Neural cell (in vitro differentiated cells): ENCODE measurements around the gene PRKCA. TPM values are rescaled to one million over a fixed set of nuclear protein-coding genes. Genes with fewer than 3 reads are reported as not detected.

Source experiments
- H2AFZ ChIP-seq: fragments of 200-600, 300-800 bp; sonication (generic), shearing (Covaris generic); 2 replicates; pipeline ENCODE4 v1.6.0; 2014; ENCODE audit warnings: low read depth, mild to moderate bottlenecking, antibody characterized with exemption, low read length, moderate library complexity
- H3F3A ChIP-seq: fragments of 200-600 bp; shearing (Covaris generic); 2 replicates; pipeline ENCODE4 v1.6.1; 2016; ENCODE audit warnings: mild to moderate bottlenecking, moderate library complexity, mixed read lengths, antibody characterized with exemption, low read length; ENCODE audit not compliant: insufficient read depth, poor library complexity, severe bottlenecking
- H3K27ac ChIP-seq: fragments of 200-600, 300-800 bp; sonication (generic), shearing (Covaris generic); 2 replicates; pipeline ENCODE4 v1.5.1; 2014; ENCODE audit warnings: mild to moderate bottlenecking, low read length, moderate library complexity
- H3K27me3 ChIP-seq: fragments of 300-800, 200-600 bp; sonication (generic), shearing (Covaris generic); 2 replicates; pipeline ENCODE4 v1.6.0; 2014; ENCODE audit warnings: mild to moderate bottlenecking, low read depth, low read length, moderate library complexity; ENCODE audit not compliant: insufficient read depth
- H3K36me3 ChIP-seq: fragments of 300-800, 200-600 bp; sonication (generic), shearing (Covaris generic); 2 replicates; pipeline ENCODE4 v1.5.1; 2014; ENCODE audit warnings: mild to moderate bottlenecking, antibody characterized with exemption, low read length, moderate library complexity; ENCODE audit not compliant: insufficient read depth
- H3K4me2 ChIP-seq: fragments of 300-800, 200-600 bp; sonication (generic), shearing (Covaris generic); 2 replicates; pipeline ENCODE4 v1.6.0; 2014; ENCODE audit warnings: mild to moderate bottlenecking, low read length
- H3K4me3 ChIP-seq: fragments of 300-800, 200-600 bp; sonication (generic), shearing (Covaris generic); 2 replicates; pipeline ENCODE4 v1.5.1; 2014; ENCODE audit warnings: mild to moderate bottlenecking, low read length, moderate library complexity
- H3K79me2 ChIP-seq: fragments of 200-600 bp; shearing (Covaris generic); replicated peaks from 2 replicates; pipeline ENCODE4 v1.6.0; 2014; ENCODE audit warnings: mild to moderate bottlenecking, low read length, moderate library complexity; ENCODE audit not compliant: insufficient read depth
- H3K9ac ChIP-seq: fragments of 300-800, 200-600 bp; sonication (generic), shearing (Covaris generic); 2 replicates; pipeline ENCODE4 v1.6.1; 2016; ENCODE audit warnings: mild to moderate bottlenecking, low read length, mixed read lengths
- H3K9me2 ChIP-seq: fragments of 200-600 bp; shearing (Covaris generic); 2 replicates; pipeline ENCODE4 v1.6.1; 2016; ENCODE audit warnings: mild to moderate bottlenecking, low read length, mixed read lengths; ENCODE audit not compliant: insufficient read depth
- H3K9me3 ChIP-seq: fragments of 200-600, 300-800 bp; sonication (generic), shearing (Covaris generic); 2 replicates; pipeline ENCODE4 v1.6.1; 2016; ENCODE audit warnings: mild to moderate bottlenecking, mixed run types, low read length, moderate library complexity, mixed read lengths
- H4K20me1 ChIP-seq: fragments of 200-600 bp; shearing (Covaris generic); 2 replicates; pipeline ENCODE4 v1.6.1; 2016; ENCODE audit warnings: mild to moderate bottlenecking, mixed run types; ENCODE audit not compliant: insufficient read depth
- EP300 ChIP-seq: fragments of 450-650 bp; conservative IDR thresholded peaks from 2 replicates; pipeline ENCODE4 v1.6.1; 2014; ENCODE audit warnings: antibody characterized with exemption, mild to moderate bottlenecking, moderate library complexity; ENCODE audit not compliant: poor library complexity, severe bottlenecking
- EZH2 ChIP-seq: fragments of 200-600, 300-800 bp; shearing (Covaris generic), sonication (generic); IDR thresholded peaks from 2 replicates; pipeline ENCODE4 v1.6.1; 2014; ENCODE audit warnings: antibody characterized with exemption, low read length, borderline replicate concordance, mild to moderate bottlenecking; ENCODE audit not compliant: insufficient read depth, poor library complexity, severe bottlenecking
- MXI1 ChIP-seq: fragments of 450-650 bp; conservative IDR thresholded peaks from 2 replicates; pipeline ENCODE4 v1.6.1; 2014; ENCODE audit warnings: antibody characterized with exemption, mild to moderate bottlenecking; ENCODE audit not compliant: poor library complexity, severe bottlenecking
- POLR2AphosphoS5 ChIP-seq: IDR thresholded peaks from 2 replicates; pipeline ENCODE4 v1.6.1; 2012
- RAD21 ChIP-seq: fragments of 450-650 bp; conservative IDR thresholded peaks from 2 replicates; pipeline ENCODE4 v1.6.1; 2014; ENCODE audit warnings: antibody characterized with exemption, mild to moderate bottlenecking, moderate library complexity
- SMC3 ChIP-seq: fragments of 450-650 bp; conservative IDR thresholded peaks from 2 replicates; pipeline ENCODE4 v1.6.1; 2014; ENCODE audit warnings: antibody characterized with exemption, mild to moderate bottlenecking, moderate library complexity; ENCODE audit not compliant: poor library complexity
- TAF1 ChIP-seq: IDR thresholded peaks from 2 replicates; pipeline ENCODE4 v1.6.1; 2012; ENCODE audit warnings: low read depth
- polyA plus RNA-seq: library from polyadenylated mRNA; depleted of rRNA; stranded (reverse); fragments of >200 nt; gene quantifications from 2 replicates; pipeline ENCODE4 v1.2.3, GENCODE V29; 2014
- TF ChIP-seq, protein P1 (sequence below): fragments of 450-650 bp; IDR thresholded peaks from 2 replicates; pipeline ENCODE4 v1.5.1; 2014; ENCODE audit warnings: antibody characterized with exemption, mild to moderate bottlenecking, moderate library complexity; ENCODE audit not compliant: poor library complexity, severe bottlenecking
- TF ChIP-seq, protein P2 (sequence below): IDR thresholded peaks from 2 replicates; pipeline ENCODE4 v1.6.1; 2012; ENCODE audit warnings: borderline replicate concordance

The PRKCA gene
- polyA plus RNA-seq, 1 donor from 2014 or later, result 5.9 TPM

DNA sequence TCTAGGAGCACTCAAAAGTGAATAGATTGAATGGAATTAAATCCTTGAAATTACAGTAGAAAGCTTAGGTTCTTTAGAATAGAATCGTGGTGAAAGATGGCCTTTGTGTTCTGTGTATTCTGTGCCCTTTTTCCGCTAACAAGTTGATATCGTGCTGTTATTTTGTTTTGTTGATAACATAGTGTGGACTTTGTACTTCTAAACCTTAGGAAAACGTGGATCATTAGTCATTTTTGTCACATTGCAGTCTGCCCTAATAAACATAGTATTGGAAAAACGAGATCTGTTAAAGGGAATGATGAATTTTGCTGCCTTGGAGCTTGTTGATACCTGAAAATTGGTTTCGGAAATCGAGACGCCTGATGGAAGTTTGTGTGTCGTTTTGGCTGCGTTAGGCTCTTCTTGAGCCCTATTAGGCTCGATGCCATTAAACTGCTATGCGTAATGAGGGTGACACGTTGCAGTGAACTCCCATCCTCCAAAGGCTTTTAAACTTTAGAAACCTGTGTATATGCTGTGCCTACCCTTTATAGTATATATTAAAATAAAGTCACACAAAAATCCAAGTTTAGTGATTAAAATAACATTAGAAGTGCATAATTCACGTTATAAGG, 145.7 kb downstream of the PRKCA start:
- H3K36me3 ChIP-seq, result no peaks in the 10 kb centered on the region
- TF ChIP-seq POLR2AphosphoS5 (no peak), EZH2 (no peak), SMC3 (no peak), MXI1 (no peak), RAD21 (no peak), TAF1 (no peak), EP300 (no peak)
- TF ChIP-seq, protein P1, sequence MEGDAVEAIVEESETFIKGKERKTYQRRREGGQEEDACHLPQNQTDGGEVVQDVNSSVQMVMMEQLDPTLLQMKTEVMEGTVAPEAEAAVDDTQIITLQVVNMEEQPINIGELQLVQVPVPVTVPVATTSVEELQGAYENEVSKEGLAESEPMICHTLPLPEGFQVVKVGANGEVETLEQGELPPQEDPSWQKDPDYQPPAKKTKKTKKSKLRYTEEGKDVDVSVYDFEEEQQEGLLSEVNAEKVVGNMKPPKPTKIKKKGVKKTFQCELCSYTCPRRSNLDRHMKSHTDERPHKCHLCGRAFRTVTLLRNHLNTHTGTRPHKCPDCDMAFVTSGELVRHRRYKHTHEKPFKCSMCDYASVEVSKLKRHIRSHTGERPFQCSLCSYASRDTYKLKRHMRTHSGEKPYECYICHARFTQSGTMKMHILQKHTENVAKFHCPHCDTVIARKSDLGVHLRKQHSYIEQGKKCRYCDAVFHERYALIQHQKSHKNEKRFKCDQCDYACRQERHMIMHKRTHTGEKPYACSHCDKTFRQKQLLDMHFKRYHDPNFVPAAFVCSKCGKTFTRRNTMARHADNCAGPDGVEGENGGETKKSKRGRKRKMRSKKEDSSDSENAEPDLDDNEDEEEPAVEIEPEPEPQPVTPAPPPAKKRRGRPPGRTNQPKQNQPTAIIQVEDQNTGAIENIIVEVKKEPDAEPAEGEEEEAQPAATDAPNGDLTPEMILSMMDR, result no peak
- TF ChIP-seq, protein P2, sequence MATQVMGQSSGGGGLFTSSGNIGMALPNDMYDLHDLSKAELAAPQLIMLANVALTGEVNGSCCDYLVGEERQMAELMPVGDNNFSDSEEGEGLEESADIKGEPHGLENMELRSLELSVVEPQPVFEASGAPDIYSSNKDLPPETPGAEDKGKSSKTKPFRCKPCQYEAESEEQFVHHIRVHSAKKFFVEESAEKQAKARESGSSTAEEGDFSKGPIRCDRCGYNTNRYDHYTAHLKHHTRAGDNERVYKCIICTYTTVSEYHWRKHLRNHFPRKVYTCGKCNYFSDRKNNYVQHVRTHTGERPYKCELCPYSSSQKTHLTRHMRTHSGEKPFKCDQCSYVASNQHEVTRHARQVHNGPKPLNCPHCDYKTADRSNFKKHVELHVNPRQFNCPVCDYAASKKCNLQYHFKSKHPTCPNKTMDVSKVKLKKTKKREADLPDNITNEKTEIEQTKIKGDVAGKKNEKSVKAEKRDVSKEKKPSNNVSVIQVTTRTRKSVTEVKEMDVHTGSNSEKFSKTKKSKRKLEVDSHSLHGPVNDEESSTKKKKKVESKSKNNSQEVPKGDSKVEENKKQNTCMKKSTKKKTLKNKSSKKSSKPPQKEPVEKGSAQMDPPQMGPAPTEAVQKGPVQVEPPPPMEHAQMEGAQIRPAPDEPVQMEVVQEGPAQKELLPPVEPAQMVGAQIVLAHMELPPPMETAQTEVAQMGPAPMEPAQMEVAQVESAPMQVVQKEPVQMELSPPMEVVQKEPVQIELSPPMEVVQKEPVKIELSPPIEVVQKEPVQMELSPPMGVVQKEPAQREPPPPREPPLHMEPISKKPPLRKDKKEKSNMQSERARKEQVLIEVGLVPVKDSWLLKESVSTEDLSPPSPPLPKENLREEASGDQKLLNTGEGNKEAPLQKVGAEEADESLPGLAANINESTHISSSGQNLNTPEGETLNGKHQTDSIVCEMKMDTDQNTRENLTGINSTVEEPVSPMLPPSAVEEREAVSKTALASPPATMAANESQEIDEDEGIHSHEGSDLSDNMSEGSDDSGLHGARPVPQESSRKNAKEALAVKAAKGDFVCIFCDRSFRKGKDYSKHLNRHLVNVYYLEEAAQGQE, result no peak
- no peaks in the 10 kb centered on the region for H4K20me1 ChIP-seq
- H3K79me2 ChIP-seq, result no peaks in the 10 kb centered on the region
- H2AFZ ChIP-seq, result no peak overlapping the region
- H3K27me3 ChIP-seq, result no peaks in the 10 kb centered on the region
- H3K4me3 ChIP-seq, result no peak overlapping the region
- no peak overlapping the region for H3K4me2 ChIP-seq
- no peak overlapping the region for H3K27ac ChIP-seq
- H3K9me2 ChIP-seq, result no peaks in the 10 kb centered on the region
- H3K9me3 ChIP-seq, result no peaks in the 10 kb centered on the region
- no peaks in the 10 kb centered on the region for H3F3A ChIP-seq
- no peak overlapping the region for H3K9ac ChIP-seq

- TF ChIP-seq TAF1 (no peak), MXI1 (no peak), EP300 (no peak), EZH2 (no peak), RAD21 (no peak), POLR2AphosphoS5 (no peak)
- TF ChIP-seq, protein P1, result no peak
- TF ChIP-seq, protein P2, result no peak
- H3F3A ChIP-seq, result no peaks in the 10 kb centered on the region
- no peak overlapping the region for H2AFZ ChIP-seq
- no peaks in the 10 kb centered on the region for H3K27me3 ChIP-seq
- H3K9me2 ChIP-seq, result no peaks in the 10 kb centered on the region
- H3K9ac ChIP-seq, result no peak overlapping the region
- no peaks in the 10 kb centered on the region for H3K79me2 ChIP-seq
- no peak overlapping the region for H3K27ac ChIP-seq
- no peaks in the 10 kb centered on the region for H4K20me1 ChIP-seq
- no peaks in the 10 kb centered on the region for H3K9me3 ChIP-seq
- H3K36me3 ChIP-seq, result no peaks in the 10 kb centered on the region
- no peak overlapping the region for H3K4me2 ChIP-seq
- no peak overlapping the region for H3K4me3 ChIP-seq
Measured at GRCh38 chr17:66449418-66449977, 147.1 kb downstream of the PRKCA start.
